GM18867 (cell line): ENCODE measurements around the gene ABCG4.
"Not testable (repeated sequence)": the region's sequence is repeated elsewhere in the genome, so short reads cannot be mapped to it uniquely, and the experiment has no call there.

Experiments used
- ATAC-seq: cut with Tn5 transposase; IDR thresholded peaks from one replicate; pipeline ENCODE4 v1.9.1; 2021; ENCODE audit warnings: mild to moderate bottlenecking, moderate library complexity; ENCODE audit not compliant: unreplicated experiment

Gene ABCG4

DNA sequence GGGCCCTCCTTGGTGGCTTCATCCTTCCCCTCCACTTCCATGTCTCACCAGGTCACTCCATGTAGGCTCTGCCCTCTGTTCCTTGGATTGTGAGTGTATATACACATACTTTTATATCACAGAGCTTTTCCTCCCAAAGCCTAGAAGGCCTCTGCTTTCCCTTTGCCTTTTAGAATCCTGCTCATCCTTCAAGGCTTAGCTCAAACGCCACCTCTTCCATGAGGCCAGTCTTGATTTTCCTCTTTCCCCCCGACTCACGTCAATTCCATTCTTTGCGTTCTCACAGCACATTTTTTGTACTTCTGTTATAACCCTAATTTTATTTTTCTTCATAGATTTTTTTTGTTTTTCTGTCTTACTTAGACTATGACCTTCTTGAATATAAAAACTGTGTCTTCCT lies 3.8 kb downstream of the ABCG4 start:
- no peak for ATAC-seq

DNA sequence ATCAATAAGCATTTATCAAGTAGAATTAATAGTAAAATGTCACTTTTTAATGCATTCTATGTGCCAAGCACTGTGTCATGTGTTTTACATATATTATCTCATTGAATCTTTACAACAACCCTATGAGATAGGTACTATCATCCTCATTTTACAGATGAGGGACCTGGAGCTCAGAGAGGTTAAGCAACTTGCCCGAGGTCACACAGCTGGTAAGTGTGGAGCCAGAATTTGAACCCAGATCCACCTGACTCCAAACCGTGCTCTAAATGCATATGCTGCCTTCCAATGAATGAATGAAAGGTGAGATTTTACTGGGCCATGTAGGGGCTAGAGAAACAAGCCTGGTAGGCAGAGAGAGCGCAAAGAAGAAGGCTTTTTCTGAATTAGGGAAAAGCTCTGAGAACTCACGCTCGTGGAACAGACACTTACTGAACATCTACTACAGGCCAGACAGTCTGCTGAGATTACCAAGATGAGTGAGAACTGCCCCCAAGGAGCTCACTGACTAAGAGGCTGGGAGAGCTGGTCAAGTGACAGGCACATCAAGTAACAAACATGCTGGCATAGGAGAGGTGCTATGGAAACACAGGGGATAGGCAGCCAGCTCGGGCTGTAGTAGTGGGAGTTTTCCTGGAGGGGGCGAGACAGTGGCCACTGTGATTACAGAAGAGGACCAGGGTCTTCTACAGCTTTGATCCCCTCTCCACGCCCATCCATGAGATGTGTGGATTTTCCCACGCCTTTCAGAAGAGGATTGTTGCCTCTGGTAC lies 4.4 kb downstream of the ABCG4 start:
- no peak for ATAC-seq

DNA sequence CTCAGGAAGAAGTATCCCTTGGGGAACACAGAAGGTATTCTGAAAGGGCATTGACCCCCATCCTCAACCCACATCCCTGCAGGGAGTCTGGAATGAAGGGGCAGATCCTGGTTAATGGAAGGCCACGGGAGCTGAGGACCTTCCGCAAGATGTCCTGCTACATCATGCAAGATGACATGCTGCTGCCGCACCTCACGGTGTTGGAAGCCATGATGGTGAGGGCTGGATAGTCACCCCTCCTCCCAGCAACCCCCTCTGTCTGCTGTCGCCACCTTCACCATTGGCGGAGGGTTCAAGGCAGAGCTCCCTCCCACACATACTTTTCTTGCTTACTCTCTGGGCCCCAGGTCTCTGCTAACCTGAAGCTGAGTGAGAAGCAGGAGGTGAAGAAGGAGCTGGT lies 5.3 kb downstream of the ABCG4 start:
- no peak for ATAC-seq

DNA sequence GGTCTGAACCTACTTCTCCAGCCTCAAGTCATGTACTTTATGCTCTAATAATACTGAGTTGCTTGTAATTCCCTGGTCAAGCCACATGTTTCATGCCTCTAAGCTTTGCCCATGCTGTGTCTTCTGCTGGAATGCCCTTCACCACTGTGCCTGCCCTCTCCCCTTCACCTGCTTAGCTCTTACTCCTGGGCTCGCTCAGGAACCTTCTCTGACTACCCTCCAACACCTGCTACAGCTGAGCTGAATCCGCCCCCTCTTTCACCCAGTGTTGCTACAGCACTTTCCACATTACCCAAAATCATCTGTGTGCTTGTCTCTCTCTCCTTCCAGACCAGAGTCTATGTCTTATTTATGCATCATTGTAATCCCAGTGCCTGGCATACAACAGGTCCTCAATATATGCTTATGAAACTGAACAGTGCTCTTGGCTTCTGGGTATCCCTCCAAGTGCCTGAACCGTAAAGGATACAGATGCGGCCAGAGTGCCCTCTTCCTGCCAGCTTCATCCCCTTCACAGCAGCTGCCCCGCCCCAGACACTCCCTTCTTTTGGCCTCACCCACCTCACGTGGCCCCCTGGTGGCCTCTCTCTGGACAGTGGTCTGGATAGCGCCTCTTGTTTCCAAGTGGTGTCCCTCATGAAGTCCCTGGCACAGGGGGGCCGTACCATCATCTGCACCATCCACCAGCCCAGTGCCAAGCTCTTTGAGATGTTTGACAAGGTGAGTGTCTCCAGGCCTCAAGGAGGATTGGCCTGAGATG lies 7.1 kb downstream of the ABCG4 start:
- ATAC-seq: no peak

DNA sequence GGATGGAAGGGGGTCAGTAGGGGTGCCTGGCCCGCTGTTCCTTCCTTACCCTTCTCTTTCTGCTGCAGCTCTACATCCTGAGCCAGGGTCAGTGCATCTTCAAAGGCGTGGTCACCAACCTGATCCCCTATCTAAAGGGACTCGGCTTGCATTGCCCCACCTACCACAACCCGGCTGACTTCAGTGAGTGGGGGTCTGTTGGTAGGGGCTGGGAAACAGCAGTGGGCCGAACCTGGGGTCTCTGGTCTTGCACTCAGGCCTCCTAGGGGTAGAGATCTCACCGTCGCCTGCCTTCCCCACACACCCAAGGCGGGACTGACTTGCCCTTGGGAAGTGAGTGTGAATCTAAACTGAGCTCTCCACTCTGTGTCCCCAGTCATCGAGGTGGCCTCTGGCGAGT lies 7.6 kb downstream of the ABCG4 start:
- ATAC-seq: no peak

DNA sequence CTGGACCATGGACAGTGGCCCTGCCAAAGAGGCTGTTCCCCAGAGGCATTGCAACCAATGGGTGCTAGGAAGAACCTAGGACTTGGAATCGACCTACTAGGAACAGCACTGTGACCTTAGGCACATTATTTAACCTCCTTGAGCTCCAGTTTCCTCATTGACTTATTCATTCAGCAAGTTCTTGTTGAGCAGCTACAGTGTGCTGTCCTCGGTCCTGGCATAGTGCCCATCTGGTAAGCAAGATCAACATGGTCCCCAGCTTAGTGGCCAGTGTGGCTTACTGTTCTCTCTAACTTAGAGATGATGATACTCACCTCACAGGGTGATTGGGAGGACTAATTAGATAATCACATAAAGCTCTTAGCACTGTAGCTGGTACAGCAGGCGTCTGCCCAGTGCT lies 8.2 kb downstream of the ABCG4 start:
- no peak for ATAC-seq

DNA sequence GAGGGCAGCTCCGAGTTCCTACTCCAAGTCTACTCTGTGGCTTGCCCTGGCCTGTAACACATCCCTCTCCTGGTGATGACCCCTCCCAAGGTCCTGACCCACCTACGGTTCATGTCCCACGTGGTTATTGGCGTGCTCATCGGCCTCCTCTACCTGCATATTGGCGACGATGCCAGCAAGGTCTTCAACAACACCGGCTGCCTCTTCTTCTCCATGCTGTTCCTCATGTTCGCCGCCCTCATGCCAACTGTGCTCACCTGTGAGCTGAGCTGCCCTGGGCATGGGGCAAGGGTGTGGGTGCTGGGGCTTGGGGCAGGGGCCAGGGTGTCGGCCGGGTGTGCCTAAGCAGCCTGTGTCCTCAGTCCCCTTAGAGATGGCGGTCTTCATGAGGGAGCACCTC lies 9.6 kb downstream of the ABCG4 start:
- no peak for ATAC-seq

DNA sequence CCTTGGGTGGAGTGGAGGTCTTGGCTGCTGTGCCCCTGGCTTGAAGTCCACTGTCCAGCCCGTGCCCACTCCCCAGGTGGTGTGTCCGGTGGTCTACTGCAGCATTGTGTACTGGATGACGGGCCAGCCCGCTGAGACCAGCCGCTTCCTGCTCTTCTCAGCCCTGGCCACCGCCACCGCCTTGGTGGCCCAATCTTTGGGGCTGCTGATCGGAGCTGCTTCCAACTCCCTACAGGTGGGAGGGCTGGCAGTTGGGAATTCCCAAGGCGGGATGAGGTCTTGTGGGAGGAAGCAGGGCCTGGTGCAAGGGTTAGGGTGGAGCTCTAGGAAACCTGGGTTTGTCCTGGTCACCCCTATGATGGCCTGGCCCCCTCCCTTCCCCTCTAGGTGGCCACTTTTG lies 11.3 kb downstream of the ABCG4 start:
- no peak for ATAC-seq

DNA sequence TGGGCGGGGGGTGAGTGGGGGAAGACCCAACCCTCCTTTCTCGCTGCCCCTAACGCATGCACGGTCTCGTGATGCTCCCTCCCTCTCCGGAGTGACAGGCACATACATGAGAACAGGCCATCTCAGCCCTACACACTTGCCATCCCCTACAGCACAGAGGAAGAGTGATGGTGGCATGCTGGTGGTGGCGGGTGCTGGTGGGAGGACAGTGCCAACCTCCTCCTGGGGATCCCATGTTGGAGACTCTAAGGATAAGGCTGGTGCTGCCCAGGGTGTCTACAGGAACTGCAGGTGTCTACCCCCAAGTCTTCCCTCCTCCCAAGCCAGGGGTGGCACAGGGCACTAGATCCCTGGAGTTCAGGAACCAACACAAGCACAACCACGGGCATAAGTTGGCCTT lies 13.0 kb downstream of the ABCG4 start:
- ATAC-seq: no peak

DNA sequence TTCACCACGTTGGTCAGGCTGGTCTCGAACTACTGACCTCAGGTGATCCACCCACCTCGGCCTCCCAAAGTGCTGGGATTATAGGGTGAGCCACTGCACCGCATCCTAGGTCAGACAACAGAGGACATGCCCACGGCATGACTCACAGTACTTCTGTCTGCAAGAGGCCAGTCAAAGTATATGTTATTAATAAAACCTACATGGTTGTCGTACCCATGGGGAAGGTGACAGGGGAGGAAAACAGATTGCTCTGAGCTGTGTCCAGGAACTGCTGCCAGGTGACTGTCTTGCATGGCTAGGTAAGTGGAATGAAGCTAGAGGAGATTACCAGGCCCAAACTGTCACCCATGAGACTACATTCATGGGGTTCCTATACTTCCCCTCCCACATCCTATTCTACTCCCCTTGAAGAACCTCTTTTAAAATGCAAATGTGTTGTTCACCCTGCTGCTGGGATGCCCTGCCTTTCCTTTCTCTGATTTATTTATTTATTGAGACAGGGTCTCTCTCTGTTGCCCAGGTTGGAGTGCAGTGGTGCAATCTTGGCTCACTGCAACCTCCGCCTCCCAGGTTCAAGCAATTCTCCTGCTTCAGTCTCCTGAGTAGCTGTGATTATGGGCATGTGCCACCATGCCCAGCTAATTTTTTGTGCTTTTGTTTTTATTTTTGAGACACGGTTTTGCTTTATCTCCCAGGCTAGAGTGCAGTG lies 17.7 kb downstream of the ABCG4 start:
- no peak for ATAC-seq

DNA sequence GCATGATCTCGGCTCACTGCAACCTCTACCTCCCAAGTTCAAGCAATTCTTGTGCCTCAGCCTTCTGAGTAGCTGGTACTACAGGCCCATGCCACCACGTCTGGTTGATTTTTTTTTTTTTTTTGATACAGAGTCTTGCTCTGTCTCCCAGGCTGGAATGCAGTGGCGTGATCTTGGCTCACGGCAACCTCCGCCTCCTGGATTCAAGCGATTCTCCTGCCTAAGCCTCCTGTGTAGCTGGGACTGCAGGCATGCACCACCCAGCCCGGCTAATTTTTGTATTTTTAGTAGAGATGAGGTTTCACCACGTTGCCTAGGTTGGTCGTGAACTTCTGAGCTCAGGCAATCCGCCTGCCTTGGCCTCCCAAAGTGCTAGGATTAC lies 18.2 kb downstream of the ABCG4 start:
- not testable (repeated sequence) for ATAC-seq

DNA sequence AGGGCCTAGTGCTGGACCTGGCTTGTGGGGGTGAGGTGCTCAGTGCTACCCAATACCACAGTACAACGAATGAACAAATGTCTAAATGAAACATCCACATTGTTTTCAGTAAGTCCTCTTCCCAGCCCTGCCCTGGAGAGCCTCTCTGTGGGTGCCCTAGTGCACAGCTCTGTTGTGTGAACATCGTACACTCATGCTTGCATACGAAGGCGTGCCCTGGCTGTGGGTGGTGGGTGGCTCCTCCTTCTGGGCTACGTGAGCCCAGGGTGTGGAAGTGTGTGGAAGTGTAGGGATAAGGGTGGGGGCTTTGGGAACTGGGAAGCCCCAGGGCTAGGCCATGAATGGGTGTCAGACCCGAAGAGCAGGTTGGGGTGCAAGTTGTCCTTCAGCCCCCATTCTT lies 19.1 kb downstream of the ABCG4 start:
- ATAC-seq: no peak

DNA sequence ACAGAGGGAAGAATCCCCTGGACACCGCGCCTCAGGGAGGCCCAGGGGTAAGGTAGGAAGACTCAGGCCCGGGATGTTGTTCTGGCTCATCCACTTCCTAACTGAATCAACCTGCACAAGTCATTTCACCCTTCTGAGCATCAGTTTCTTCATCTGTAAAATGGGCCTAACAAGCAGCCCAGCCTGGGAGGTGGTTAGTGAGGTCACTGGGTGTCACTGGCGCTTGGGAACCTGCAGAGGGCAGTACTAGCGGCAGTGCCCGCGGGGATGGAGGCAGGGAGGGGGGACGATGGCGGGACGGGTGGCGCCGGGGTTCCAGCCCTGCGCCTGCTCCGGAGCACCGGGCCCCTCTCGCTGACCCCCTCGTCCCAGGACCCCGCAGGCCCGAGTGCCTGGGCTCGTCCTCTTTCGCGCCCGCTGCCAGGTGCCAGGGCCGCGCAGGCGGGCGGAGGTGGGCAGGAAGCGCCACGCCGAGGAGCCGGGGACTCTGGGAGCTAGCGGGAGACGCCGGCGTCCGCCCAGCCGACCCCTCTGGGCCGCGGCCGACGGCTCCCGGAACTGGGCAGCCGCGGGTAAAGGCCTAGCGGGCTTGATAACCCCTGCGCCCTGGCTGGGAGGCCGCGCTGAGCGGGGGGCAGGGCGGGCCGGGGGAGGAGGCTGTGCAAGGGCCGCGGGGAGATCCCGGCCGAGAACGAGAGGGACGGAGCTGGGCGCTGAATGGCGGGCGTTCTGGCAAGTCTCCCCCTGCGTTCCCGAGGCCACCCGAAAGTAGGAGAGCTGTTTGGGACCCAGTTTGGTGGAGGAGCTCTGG lies 19.8 kb downstream of the ABCG4 start, which contains the start of gene NLRX1:
Gene NLRX1 (plus strand): TSS at position 255 of the 811 bp plus-strand sequence. CDS start 2,679 bp downstream, outside the sequence.
- ATAC-seq: peak; percentile 88

DNA sequence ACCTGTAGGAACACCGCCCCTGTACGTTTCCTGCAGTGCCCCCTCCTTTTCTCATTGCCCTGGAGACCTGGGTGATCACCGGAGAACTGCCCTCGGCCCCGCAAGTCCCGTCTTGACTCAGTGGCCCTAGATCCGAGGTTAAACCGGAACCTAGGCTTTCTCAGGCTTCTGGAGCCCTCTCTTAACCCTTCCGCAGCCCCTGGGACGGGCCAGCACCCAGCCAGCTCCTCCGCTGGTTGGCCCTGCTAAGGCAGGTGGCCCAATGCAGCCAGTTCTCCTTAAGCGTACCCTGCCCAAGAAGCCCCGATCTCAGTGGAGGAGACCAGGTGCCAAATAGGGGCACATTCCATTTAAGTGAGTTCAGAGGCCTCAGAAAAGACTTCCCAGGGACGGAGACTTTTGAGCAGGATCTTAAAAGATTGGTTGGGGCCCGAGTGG lies 20.4 kb downstream of the ABCG4 start:
- ATAC-seq: peak; percentile 25

DNA sequence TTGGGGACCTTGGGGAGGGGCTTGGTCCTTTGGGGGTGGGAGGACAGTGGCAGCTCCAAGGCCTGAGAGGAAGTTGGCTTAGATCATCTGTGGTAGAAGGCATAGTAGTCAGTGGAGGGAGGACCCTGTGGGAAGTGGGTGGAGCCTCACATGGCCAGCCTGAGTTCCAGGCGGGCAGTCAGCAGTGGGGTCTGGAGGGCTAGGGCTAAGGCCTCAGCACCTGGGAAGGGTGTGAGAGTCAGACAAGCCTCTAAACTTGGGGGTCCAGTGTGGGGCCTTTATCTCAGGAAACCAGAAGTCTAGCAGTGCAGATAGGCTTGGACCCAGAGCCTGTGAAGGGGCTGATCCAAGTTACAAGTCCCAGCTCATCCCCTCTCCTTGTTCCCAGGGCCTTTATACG lies 23.7 kb downstream of the ABCG4 start:
- ATAC-seq: no peak

DNA sequence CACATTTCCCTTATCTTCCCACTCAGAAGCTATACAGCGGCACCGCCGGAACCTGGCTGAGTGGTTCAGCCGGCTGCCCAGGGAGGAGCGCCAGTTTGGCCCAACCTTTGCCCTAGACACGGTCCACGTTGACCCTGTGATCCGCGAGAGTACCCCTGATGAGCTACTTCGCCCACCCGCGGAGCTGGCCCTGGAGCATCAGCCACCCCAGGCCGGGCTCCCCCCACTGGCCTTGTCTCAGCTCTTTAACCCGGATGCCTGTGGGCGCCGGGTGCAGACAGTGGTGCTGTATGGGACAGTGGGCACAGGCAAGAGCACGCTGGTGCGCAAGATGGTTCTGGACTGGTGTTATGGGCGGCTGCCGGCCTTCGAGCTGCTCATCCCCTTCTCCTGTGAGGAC lies 24.6 kb downstream of the ABCG4 start:
- no peak for ATAC-seq

DNA sequence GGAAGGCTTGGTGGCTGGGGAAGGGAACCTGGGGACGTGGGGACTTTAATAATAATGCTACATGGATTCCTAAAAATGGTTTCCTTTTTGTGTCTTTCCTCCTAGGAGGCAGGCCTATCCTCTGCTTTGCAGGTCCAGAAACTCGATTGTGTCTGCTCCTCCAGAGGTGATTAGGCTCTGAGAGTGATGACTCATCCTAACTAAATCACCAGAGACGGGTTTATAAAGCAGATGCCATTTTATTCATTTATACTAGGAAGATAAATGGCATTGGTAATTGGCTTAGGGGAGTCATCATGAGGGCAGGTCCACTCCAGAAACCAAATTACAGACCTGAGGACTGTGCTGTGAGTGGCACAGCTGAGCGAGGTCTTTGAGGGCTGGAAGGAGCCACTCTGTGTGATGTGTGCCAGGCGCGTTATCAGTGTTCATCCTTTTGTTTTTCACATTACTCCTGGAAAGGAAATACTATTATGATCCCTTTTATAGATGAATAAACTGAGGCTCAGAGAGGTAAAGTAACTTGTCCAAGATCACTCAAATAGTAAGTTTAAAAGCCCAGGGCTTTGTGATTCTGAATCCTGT lies 26.7 kb downstream of the ABCG4 start:
- no peak for ATAC-seq

DNA sequence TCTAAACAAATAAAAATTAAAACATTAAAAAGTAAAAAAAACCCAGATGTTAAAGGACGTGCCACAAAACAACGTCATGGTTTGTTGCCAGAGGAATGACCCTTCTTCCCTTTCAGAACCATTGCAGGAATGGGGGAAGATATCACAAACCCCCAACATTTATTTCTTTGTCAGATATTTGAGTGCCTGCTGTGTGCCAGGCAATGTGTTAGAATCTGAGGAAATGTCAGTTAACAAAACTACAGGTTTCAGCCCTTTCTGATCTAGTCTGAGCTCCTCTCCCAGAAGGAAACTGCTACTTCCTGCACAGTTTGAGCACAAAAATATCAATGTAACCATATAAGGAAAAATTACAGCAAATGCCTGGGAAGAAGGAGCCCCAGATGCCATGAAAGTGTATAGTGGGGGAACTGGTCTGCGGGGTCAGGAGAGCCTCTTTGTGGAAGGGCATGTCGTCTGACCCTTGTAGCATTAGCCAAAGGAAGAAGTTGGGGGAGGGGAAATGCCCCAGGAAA lies 29.4 kb downstream of the ABCG4 start:
- no peak for ATAC-seq

DNA sequence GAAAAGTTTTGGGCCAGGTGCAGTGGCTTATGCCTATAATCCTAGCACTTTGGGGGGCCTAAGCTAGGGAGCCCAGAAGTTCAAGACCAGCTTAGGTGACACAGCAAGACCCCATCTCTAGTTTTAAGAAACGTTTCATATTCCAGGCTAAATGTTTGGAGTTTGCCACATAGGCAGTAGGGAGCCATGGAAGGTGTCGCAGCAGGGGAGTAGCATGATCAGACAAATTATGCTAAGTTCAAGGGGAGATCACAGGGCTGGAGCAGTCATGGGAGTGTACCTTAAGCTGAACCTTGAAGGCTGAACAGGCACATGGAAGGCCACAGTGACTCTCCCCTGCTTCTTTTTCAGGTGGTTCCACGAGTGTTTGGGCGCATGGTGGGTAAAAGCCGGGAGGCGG lies 30.5 kb downstream of the ABCG4 start:
- ATAC-seq: no peak

DNA sequence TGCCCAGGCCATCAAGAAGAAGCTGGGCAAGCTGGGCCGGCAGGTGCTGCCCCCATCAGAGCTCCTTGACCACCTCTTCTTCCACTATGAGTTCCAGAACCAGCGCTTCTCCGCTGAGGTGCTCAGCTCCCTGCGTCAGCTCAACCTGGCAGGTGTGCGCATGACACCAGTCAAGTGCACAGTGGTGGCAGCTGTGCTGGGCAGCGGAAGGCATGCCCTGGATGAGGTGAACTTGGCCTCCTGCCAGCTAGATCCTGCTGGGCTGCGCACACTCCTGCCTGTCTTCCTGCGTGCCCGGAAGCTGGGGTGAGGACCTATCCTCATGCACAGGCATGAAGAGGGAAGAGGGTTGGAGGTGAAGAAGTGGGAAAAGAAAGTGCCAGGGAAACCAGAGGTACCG lies 31.1 kb downstream of the ABCG4 start:
- ATAC-seq: no peak
